Ishikawa (cell line): ENCODE data around the gene SLC37A1.

Source experiments
- CEBPB ChIP-seq: IDR thresholded peaks from 2 replicates; pipeline ENCODE4 v1.6.1; 2012
- CREB1 ChIP-seq: IDR thresholded peaks from 2 replicates; pipeline ENCODE4 v1.6.1; 2012; ENCODE audit warnings: low read depth
- EGR1 ChIP-seq: IDR thresholded peaks from 2 replicates; pipeline ENCODE4 v1.6.1; 2012
- EP300 ChIP-seq: IDR thresholded peaks from 2 replicates; pipeline ENCODE4 v1.6.1; 2012; ENCODE audit warnings: borderline replicate concordance
- FOXM1 ChIP-seq: IDR thresholded peaks from 2 replicates; pipeline ENCODE4 v1.6.1; 2012; ENCODE audit warnings: low read depth, borderline replicate concordance
- NFIC ChIP-seq: IDR thresholded peaks from 2 replicates; pipeline ENCODE4 v1.6.1; 2012
- RAD21 ChIP-seq: IDR thresholded peaks from 2 replicates; pipeline ENCODE4 v1.6.1; 2012; ENCODE audit warnings: low read depth
- TAF1 ChIP-seq: IDR thresholded peaks from 2 replicates; pipeline ENCODE4 v1.6.1; 2012; ENCODE audit warnings: low read depth, mild to moderate bottlenecking
- TCF12 ChIP-seq: IDR thresholded peaks from 2 replicates; pipeline ENCODE4 v1.6.1; 2012; ENCODE audit warnings: low read depth
- TEAD4 ChIP-seq: IDR thresholded peaks from 2 replicates; pipeline ENCODE4 v1.6.1; 2012
- YY1 ChIP-seq: IDR thresholded peaks from 2 replicates; pipeline ENCODE4 v1.6.1; 2012; ENCODE audit warnings: low read depth
- ZBTB7A ChIP-seq: IDR thresholded peaks from 2 replicates; pipeline ENCODE4 v1.6.1; 2012; ENCODE audit warnings: low read depth
- TF ChIP-seq, protein P1 (sequence below): IDR thresholded peaks from 2 replicates; pipeline ENCODE4 v1.6.1; 2012; ENCODE audit warnings: low read depth, mild to moderate bottlenecking
- TF ChIP-seq, protein P2 (sequence below): IDR thresholded peaks from 2 replicates; pipeline ENCODE4 v1.6.1; 2012
- TF ChIP-seq, protein P3 (sequence below): IDR thresholded peaks from 2 replicates; pipeline ENCODE4 v1.6.1; 2012

SLC37A1 gene

DNA sequence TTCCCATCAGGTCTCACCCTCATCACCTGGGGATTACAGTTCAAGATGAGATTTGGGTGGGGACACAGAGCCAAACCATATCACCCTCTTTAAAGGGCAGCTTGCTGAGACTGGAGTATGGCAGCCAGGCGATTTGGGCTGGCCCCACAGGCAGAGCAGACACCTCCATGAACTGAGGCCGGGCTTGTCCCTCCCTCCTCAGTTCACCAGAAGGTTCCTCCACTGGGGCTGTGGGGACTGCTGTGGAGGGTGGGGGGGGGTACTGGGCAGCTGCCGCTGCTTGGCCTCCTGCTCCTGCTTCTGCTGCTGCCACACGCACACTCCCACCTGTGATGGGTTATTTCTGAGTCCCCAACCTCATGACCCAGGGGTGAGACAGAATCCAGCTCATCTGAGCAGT is 85.8 kb downstream of the SLC37A1 start:
- TF ChIP-seq CEBPB: no peak
- TF ChIP-seq, protein P1, sequence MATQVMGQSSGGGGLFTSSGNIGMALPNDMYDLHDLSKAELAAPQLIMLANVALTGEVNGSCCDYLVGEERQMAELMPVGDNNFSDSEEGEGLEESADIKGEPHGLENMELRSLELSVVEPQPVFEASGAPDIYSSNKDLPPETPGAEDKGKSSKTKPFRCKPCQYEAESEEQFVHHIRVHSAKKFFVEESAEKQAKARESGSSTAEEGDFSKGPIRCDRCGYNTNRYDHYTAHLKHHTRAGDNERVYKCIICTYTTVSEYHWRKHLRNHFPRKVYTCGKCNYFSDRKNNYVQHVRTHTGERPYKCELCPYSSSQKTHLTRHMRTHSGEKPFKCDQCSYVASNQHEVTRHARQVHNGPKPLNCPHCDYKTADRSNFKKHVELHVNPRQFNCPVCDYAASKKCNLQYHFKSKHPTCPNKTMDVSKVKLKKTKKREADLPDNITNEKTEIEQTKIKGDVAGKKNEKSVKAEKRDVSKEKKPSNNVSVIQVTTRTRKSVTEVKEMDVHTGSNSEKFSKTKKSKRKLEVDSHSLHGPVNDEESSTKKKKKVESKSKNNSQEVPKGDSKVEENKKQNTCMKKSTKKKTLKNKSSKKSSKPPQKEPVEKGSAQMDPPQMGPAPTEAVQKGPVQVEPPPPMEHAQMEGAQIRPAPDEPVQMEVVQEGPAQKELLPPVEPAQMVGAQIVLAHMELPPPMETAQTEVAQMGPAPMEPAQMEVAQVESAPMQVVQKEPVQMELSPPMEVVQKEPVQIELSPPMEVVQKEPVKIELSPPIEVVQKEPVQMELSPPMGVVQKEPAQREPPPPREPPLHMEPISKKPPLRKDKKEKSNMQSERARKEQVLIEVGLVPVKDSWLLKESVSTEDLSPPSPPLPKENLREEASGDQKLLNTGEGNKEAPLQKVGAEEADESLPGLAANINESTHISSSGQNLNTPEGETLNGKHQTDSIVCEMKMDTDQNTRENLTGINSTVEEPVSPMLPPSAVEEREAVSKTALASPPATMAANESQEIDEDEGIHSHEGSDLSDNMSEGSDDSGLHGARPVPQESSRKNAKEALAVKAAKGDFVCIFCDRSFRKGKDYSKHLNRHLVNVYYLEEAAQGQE: no peak
- TF ChIP-seq FOXM1: no peak
- TF ChIP-seq RAD21: no peak
- no peak for TF ChIP-seq TEAD4
- TF ChIP-seq, protein P2, sequence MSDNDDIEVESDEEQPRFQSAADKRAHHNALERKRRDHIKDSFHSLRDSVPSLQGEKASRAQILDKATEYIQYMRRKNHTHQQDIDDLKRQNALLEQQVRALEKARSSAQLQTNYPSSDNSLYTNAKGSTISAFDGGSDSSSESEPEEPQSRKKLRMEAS: no peak
- no peak for TF ChIP-seq TAF1
- TF ChIP-seq, protein P3, sequence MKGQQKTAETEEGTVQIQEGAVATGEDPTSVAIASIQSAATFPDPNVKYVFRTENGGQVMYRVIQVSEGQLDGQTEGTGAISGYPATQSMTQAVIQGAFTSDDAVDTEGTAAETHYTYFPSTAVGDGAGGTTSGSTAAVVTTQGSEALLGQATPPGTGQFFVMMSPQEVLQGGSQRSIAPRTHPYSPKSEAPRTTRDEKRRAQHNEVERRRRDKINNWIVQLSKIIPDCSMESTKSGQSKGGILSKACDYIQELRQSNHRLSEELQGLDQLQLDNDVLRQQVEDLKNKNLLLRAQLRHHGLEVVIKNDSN: no peak
- no peak for TF ChIP-seq NFIC
- TF ChIP-seq ZBTB7A: no peak
- TF ChIP-seq EGR1: no peak
- TF ChIP-seq CREB1: no peak
- no peak for TF ChIP-seq YY1
- TF ChIP-seq TCF12: no peak
- no peak for TF ChIP-seq EP300

DNA sequence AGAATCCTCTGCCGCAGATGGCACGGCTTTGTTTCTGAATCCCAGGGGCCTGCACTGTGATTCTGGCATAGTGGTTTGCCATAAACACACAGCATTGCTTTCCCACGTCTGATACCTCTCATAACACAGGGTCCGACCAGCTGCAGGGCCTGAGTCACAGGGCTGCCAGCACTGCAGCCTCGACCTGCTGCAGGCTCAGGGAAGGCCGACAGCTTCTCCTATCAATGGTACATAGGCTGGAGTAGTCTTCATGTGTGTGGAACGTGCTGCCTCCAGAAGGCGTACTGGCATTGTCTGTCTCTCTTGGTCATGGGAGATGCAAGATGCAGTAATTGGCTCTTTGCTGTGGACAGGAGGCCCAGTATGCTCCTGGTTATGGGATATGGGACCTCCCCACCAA is 86.3 kb downstream of the SLC37A1 start:
- TF ChIP-seq, protein P3: no peak
- TF ChIP-seq TEAD4 (no peak), EGR1 (no peak), EP300 (no peak), YY1 (no peak), RAD21 (no peak), TCF12 (no peak), CREB1 (no peak), ZBTB7A (no peak), TAF1 (no peak), CEBPB (no peak), FOXM1 (no peak), NFIC (no peak)
- TF ChIP-seq, protein P2: no peak
- TF ChIP-seq, protein P1: no peak

DNA sequence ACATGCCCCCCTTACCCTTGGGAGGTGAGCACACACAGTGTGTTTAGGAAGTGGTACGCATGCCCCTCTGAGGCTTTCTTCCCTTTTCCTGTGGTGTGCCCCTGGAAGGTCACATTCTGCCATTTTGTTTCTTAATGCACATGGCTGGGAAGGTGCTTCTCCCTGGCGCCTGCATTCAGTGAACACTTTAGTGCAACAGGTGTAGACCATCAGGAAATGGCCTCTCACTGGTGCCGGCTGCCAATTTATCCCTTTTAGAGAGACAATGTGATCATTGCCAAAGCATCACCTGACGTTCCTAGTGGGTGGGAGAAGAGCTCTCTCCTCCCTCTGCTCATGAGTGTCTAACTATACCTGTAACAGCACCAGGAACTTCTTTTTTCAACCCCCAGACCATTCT is 88.0 kb downstream of the SLC37A1 start:
- TF ChIP-seq ZBTB7A (no peak), YY1 (no peak), CEBPB (no peak), TEAD4 (no peak), TCF12 (no peak), TAF1 (no peak), FOXM1 (no peak), NFIC (no peak), EGR1 (no peak), EP300 (no peak)
- TF ChIP-seq, protein P1: no peak
- TF ChIP-seq, protein P3: no peak
- TF ChIP-seq, protein P2: no peak

DNA sequence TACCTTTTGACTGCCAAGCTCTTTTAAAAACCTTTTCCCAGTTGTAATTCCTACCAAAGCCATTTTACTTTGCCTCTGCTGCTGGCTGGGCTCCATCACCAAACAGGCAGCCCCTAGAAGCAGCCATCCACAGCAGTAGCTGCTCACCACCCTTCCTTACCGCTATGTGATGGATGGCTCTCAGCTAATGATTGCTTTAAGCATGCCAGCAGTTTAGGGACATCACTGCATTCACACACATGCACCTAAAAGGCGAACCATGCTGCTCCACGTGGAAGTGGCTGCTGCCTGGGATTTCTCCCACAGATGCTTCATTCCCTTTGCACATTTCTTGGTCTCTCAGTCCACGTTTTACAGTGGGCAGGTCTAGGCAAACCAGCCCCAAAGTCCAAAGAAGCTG is 93.5 kb downstream of the SLC37A1 start:
- no peak for TF ChIP-seq YY1
- no peak for TF ChIP-seq CREB1
- TF ChIP-seq TCF12: no peak
- TF ChIP-seq FOXM1: no peak
- no peak for TF ChIP-seq EGR1
- TF ChIP-seq TAF1: no peak
- TF ChIP-seq NFIC: no peak
- TF ChIP-seq, protein P3: no peak
- no peak for TF ChIP-seq ZBTB7A
- TF ChIP-seq RAD21: no peak
- TF ChIP-seq EP300: no peak
- no peak for TF ChIP-seq CEBPB
- TF ChIP-seq, protein P1: no peak
- TF ChIP-seq, protein P2: no peak
- TF ChIP-seq TEAD4: no peak
